GM23338 (cell line): ENCODE results near the gene CCDC57.

Experiments
- EZH2 ChIP-seq: fragments of 200-600 bp; sonication (generic); IDR thresholded peaks from one replicate; pipeline ENCODE4 v1.8.0; 2017; ENCODE audit warnings: antibody characterized with exemption, mild to moderate bottlenecking, low read depth; ENCODE audit not compliant: unreplicated experiment
- NANOG ChIP-seq: IDR thresholded peaks from 2 replicates; pipeline ENCODE4 v1.6.1; 2016; ENCODE audit warnings: antibody characterized with exemption, borderline replicate concordance
- POLR2AphosphoS5 ChIP-seq: IDR thresholded peaks from 2 replicates; pipeline ENCODE4 v1.6.1; 2016; ENCODE audit warnings: antibody characterized with exemption, low read depth
- ZNF114 ChIP-seq: fragments of 250-450 bp; sonication (Bioruptor Pico); IDR thresholded peaks from 2 replicates; pipeline ENCODE4 v1.5.0; 2020; ENCODE audit warnings: mild to moderate bottlenecking, moderate library complexity
- ZNF331 ChIP-seq: fragments of 250-450 bp; sonication (Bioruptor Pico); IDR thresholded peaks from 2 replicates; pipeline ENCODE4 v1.5.0; 2020; ENCODE audit warnings: low read depth, mild to moderate bottlenecking, moderate library complexity
- TF ChIP-seq, protein P1 (sequence below), 2 experiments: fragments of 200-600 bp in 1 of 2; sonication (generic) in 1 of 2; conservative IDR thresholded peaks; 2 replicates each; pipeline versions ENCODE4 v1.5.1 to v1.6.1; 2016 to 2017; ENCODE audit warnings: antibody characterized with exemption in 2 of 2, low read depth in 2 of 2, mild to moderate bottlenecking in 2 of 2, moderate library complexity in 1 of 2
- TF ChIP-seq, protein P2 (sequence below): fragments of 250-450 bp; sonication (Bioruptor Pico); IDR thresholded peaks from 2 replicates; pipeline ENCODE4 v1.5.0; 2020; ENCODE audit warnings: mild to moderate bottlenecking, moderate library complexity

GRCh38 chr17:82058230-82058854, 154.3 kb downstream of the CCDC57 start:
- TF ChIP-seq, protein P1, sequence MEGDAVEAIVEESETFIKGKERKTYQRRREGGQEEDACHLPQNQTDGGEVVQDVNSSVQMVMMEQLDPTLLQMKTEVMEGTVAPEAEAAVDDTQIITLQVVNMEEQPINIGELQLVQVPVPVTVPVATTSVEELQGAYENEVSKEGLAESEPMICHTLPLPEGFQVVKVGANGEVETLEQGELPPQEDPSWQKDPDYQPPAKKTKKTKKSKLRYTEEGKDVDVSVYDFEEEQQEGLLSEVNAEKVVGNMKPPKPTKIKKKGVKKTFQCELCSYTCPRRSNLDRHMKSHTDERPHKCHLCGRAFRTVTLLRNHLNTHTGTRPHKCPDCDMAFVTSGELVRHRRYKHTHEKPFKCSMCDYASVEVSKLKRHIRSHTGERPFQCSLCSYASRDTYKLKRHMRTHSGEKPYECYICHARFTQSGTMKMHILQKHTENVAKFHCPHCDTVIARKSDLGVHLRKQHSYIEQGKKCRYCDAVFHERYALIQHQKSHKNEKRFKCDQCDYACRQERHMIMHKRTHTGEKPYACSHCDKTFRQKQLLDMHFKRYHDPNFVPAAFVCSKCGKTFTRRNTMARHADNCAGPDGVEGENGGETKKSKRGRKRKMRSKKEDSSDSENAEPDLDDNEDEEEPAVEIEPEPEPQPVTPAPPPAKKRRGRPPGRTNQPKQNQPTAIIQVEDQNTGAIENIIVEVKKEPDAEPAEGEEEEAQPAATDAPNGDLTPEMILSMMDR (conservative IDR thresholded peaks at IDR 0.05; ENCODE audit: low read depth in 2 of 2), result peak in 1 of 2 experiments; percentile 40; a peak in 1 of 4 replicates
- TF ChIP-seq POLR2AphosphoS5 (no peak), EZH2 (no peak), ZNF114 (CRISPR knock-in tag) (no peak), ZNF331 (CRISPR knock-in tag) (no peak), NANOG (no peak)
- TF ChIP-seq, protein P2, sequence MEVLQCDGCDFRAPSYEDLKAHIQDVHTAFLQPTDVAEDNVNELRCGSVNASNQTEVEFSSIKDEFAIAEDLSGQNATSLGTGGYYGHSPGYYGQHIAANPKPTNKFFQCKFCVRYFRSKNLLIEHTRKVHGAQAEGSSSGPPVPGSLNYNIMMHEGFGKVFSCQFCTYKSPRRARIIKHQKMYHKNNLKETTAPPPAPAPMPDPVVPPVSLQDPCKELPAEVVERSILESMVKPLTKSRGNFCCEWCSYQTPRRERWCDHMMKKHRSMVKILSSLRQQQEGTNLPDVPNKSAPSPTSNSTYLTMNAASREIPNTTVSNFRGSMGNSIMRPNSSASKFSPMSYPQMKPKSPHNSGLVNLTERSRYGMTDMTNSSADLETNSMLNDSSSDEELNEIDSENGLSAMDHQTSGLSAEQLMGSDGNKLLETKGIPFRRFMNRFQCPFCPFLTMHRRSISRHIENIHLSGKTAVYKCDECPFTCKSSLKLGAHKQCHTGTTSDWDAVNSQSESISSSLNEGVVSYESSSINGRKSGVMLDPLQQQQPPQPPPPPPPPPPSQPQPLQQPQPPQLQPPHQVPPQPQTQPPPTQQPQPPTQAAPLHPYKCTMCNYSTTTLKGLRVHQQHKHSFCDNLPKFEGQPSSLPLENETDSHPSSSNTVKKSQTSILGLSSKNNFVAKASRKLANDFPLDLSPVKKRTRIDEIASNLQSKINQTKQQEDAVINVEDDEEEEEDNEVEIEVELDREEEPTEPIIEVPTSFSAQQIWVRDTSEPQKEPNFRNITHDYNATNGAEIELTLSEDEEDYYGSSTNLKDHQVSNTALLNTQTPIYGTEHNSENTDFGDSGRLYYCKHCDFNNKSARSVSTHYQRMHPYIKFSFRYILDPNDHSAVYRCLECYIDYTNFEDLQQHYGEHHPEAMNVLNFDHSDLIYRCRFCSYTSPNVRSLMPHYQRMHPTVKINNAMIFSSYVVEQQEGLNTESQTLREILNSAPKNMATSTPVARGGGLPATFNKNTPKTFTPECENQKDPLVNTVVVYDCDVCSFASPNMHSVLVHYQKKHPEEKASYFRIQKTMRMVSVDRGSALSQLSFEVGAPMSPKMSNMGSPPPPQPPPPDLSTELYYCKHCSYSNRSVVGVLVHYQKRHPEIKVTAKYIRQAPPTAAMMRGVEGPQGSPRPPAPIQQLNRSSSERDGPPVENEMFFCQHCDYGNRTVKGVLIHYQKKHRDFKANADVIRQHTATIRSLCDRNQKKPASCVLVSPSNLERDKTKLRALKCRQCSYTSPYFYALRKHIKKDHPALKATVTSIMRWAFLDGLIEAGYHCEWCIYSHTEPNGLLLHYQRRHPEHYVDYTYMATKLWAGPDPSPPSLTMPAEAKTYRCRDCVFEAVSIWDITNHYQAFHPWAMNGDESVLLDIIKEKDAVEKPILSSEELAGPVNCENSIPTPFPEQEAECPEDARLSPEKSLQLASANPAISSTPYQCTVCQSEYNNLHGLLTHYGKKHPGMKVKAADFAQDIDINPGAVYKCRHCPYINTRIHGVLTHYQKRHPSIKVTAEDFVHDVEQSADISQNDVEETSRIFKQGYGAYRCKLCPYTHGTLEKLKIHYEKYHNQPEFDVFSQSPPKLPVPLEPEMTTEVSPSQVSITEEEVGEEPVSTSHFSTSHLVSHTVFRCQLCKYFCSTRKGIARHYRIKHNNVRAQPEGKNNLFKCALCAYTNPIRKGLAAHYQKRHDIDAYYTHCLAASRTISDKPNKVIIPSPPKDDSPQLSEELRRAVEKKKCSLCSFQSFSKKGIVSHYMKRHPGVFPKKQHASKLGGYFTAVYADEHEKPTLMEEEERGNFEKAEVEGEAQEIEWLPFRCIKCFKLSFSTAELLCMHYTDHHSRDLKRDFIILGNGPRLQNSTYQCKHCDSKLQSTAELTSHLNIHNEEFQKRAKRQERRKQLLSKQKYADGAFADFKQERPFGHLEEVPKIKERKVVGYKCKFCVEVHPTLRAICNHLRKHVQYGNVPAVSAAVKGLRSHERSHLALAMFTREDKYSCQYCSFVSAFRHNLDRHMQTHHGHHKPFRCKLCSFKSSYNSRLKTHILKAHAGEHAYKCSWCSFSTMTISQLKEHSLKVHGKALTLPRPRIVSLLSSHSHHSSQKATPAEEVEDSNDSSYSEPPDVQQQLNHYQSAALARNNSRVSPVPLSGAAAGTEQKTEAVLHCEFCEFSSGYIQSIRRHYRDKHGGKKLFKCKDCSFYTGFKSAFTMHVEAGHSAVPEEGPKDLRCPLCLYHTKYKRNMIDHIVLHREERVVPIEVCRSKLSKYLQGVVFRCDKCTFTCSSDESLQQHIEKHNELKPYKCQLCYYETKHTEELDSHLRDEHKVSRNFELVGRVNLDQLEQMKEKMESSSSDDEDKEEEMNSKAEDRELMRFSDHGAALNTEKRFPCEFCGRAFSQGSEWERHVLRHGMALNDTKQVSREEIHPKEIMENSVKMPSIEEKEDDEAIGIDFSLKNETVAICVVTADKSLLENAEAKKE, result no peak
